Loucy (cell line): ENCODE measurements around the gene KCNJ12.

Experiments used
- EZH2phosphoT487 ChIP-seq: fragments of 200-600 bp; IDR thresholded peaks from 2 replicates; pipeline ENCODE4 v1.6.1; 2018; ENCODE audit warnings: antibody characterized with exemption, mild to moderate bottlenecking, moderate library complexity, borderline replicate concordance
- TF ChIP-seq, protein P1 (sequence below): fragments of 200-600 bp; sonication (generic); conservative IDR thresholded peaks from 2 replicates; pipeline ENCODE4 v1.5.1; 2014; ENCODE audit warnings: mild to moderate bottlenecking, antibody characterized with exemption, low read length

DNA sequence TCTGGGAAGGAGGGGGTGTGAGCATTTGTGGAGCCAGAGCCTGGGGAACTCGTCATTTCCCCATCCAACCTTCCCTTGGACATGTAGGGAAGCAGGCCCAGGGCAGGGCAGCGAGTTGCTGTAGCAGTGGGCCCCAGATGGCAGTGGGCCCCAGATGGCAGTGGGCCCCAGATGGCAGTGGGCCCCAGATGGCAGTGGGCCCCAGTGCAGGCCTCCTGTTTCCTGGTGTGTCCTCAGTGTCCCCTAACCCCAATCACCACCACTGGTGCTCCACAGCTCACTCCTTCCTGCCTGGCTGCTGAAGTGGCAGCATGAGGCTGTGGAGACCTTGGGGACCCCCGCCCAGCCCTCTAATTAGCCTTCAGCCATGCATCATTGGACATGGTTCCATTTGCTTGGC lies 4.5 kb downstream of the KCNJ12 start:
- TF ChIP-seq, protein P1, sequence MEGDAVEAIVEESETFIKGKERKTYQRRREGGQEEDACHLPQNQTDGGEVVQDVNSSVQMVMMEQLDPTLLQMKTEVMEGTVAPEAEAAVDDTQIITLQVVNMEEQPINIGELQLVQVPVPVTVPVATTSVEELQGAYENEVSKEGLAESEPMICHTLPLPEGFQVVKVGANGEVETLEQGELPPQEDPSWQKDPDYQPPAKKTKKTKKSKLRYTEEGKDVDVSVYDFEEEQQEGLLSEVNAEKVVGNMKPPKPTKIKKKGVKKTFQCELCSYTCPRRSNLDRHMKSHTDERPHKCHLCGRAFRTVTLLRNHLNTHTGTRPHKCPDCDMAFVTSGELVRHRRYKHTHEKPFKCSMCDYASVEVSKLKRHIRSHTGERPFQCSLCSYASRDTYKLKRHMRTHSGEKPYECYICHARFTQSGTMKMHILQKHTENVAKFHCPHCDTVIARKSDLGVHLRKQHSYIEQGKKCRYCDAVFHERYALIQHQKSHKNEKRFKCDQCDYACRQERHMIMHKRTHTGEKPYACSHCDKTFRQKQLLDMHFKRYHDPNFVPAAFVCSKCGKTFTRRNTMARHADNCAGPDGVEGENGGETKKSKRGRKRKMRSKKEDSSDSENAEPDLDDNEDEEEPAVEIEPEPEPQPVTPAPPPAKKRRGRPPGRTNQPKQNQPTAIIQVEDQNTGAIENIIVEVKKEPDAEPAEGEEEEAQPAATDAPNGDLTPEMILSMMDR, result no peak
- no peak for TF ChIP-seq EZH2phosphoT487
